Keratinocyte (primary cell): ENCODE results near the gene YIPF2. TPM values are rescaled to one million over a fixed set of nuclear protein-coding genes. Genes with fewer than 3 reads are reported as not detected.

Experiments used
- DNase-seq: peaks from one replicate; pipeline ENCODE4 v3.0.0-alpha.2; 2011; ENCODE audit warnings: low read depth, missing footprints, low spot score
- FAIRE-seq: peaks from 2 replicates; lab custom pipeline; 2011; peaks lifted over from hg19 to GRCh38; lab: Jason Lieb, UNC
- H2AFZ ChIP-seq: 2 replicates; pipeline ENCODE4 v1.6.0; 2012; ENCODE audit warnings: low read length, control low read depth, inconsistent platforms; ENCODE audit not compliant: control insufficient read depth
- H3K27ac ChIP-seq: 2 replicates; pipeline ENCODE4 v1.5.1; 2011; ENCODE audit warnings: low read length; ENCODE audit not compliant: control insufficient read depth, insufficient read depth
- H3K27me3 ChIP-seq: 3 replicates; pipeline ENCODE4 v1.6.0; 2011; ENCODE audit warnings: low read length; ENCODE audit not compliant: control insufficient read depth, insufficient read depth; ENCODE audit errors: extremely low read depth
- H3K36me3 ChIP-seq, 2 experiments: 2 replicates in 1 of 2; 3 replicates in 1 of 2; pipeline ENCODE4 v1.5.1; 2011; ENCODE audit warnings: low read length in 2 of 2, mild to moderate bottlenecking in 1 of 2; ENCODE audit not compliant: control insufficient read depth in 2 of 2, insufficient read depth in 2 of 2; ENCODE audit errors: extremely low read depth in 1 of 2
- H3K4me1 ChIP-seq: 3 replicates; pipeline ENCODE4 v1.5.1; 2011; ENCODE audit warnings: low read length; ENCODE audit not compliant: control insufficient read depth, insufficient read depth; ENCODE audit errors: extremely low read depth
- H3K4me2 ChIP-seq: 3 replicates; pipeline ENCODE4 v1.6.0; 2011; ENCODE audit warnings: low read depth, low read length; ENCODE audit not compliant: control insufficient read depth, insufficient read depth; ENCODE audit errors: extremely low read depth
- H3K4me3 ChIP-seq, 3 experiments: fragments of 200-600 bp in 1 of 3; sonication (generic) in 1 of 3; 2 replicates in 2 of 3; 3 replicates in 1 of 3; pipeline ENCODE4 v1.5.1; 2011 to 2016; ENCODE audit warnings: low read length in 3 of 3, mild to moderate bottlenecking in 3 of 3, control low read depth in 2 of 3, inconsistent platforms in 1 of 3, low read depth in 1 of 3, mixed read lengths in 1 of 3, mixed run types in 1 of 3, moderate library complexity in 1 of 3; ENCODE audit not compliant: control insufficient read depth in 2 of 3, insufficient read depth in 2 of 3; ENCODE audit errors: extremely low read depth in 1 of 3
- H3K79me2 ChIP-seq: 2 replicates; pipeline ENCODE4 v1.6.0; 2012; ENCODE audit warnings: low read length; ENCODE audit not compliant: control insufficient read depth, insufficient read depth
- H3K9ac ChIP-seq: 3 replicates; pipeline ENCODE4 v1.6.0; 2011; ENCODE audit warnings: low read length; ENCODE audit not compliant: control insufficient read depth, insufficient read depth; ENCODE audit errors: extremely low read depth
- H3K9me1 ChIP-seq: 3 replicates; pipeline ENCODE4 v1.6.0; 2011; ENCODE audit warnings: low read length; ENCODE audit not compliant: control insufficient read depth, insufficient read depth; ENCODE audit errors: extremely low read depth
- H3K9me3 ChIP-seq: 2 replicates; pipeline ENCODE4 v1.5.1; 2012; ENCODE audit warnings: low read depth, low read length; ENCODE audit not compliant: control insufficient read depth
- H4K20me1 ChIP-seq: 3 replicates; pipeline ENCODE4 v1.6.0; 2011; ENCODE audit warnings: low read length; ENCODE audit not compliant: control insufficient read depth, insufficient read depth; ENCODE audit errors: extremely low read depth
- CTCF ChIP-seq, 3 experiments: IDR thresholded peaks in 1 of 3; conservative IDR thresholded peaks in 1 of 3; optimal IDR thresholded peaks in 1 of 3; 2 replicates in 2 of 3; 3 replicates in 1 of 3; pipeline versions ENCODE3 to v1.5.1; 2011; ENCODE audit warnings: low read length in 3 of 3, mild to moderate bottlenecking in 3 of 3, moderate library complexity in 2 of 3, control low read depth in 1 of 3, inconsistent platforms in 1 of 3; ENCODE audit not compliant: insufficient read depth in 2 of 3; ENCODE audit errors: extremely low read depth in 1 of 3
- EZH2 ChIP-seq: IDR thresholded peaks from one replicate; pipeline ENCODE4 v1.6.1; 2012; ENCODE audit warnings: inconsistent platforms, mild to moderate bottlenecking, low read length, moderate library complexity
- dilution Hi-C: fragments of 300-500 bp; cut with MboI; formaldehyde crosslinking; loops from one replicate; pipeline ENCODE4 v1.7.0; 2020; ENCODE audit warnings: low sequenced_read_pairs; ENCODE audit not compliant: extremely low pct_ligation_motif_present
- polyA plus RNA-seq, 5 experiments: library from polyadenylated mRNA; depleted of rRNA in 3 of 5; stranded (reverse) in 3 of 5; stranded (forward) in 1 of 5; unstranded in 1 of 5; fragments of >200 nt; gene quantifications; 1 replicate in 1 of 5; 2 replicates in 3 of 5; 3 replicates in 1 of 5; pipeline versions ENCODE4 v1.2.1 to v1.2.3, GENCODE V29; 2011 to 2012; ENCODE audit warnings: missing spikeins in 2 of 5, low read depth in 1 of 5, low replicate concordance in 1 of 5

Gene YIPF2
- polyA plus RNA-seq, 1 donor (not counting 4 experiments of a cell fraction or from before 2014, with no cell fraction given): 26.9 TPM

GRCh38 chr19:10918359-10918758 lies 10.1 kb downstream of the YIPF2 start:
- dilution Hi-C loops: no loop called here
- peaks cover 25 to 29% of the 10 kb centered on the region in 2 experiments for H3K36me3 ChIP-seq
- H3K9ac ChIP-seq: no peak overlapping the region
- no peak overlapping the region for H3K4me3 ChIP-seq
- no peak overlapping the region for H2AFZ ChIP-seq
- H3K27me3 ChIP-seq: no peaks in the 10 kb centered on the region
- peaks cover 4% of the 10 kb centered on the region for H3K4me1 ChIP-seq
- no peak for FAIRE-seq
- DNase-seq: no peak
- H4K20me1 ChIP-seq: no peaks in the 10 kb centered on the region
- no peaks in the 10 kb centered on the region for H3K79me2 ChIP-seq
- no peak overlapping the region for H3K27ac ChIP-seq
- TF ChIP-seq CTCF (optimal IDR thresholded peaks at IDR 0.05 in 1 of 3, IDR thresholded peaks at IDR 0.05 in 1 of 3, conservative IDR thresholded peaks at IDR 0.05 in 1 of 3; ENCODE audit: extremely low read depth in 1 of 3, insufficient read depth in 2 of 3, low read length in 3 of 3): no peak
- no peak for TF ChIP-seq EZH2
- no peak overlapping the region for H3K4me2 ChIP-seq
- no peaks in the 10 kb centered on the region for H3K9me1 ChIP-seq
- no peaks in the 10 kb centered on the region for H3K9me3 ChIP-seq

- TF ChIP-seq EZH2 (no peak), CTCF (optimal IDR thresholded peaks at IDR 0.05 in 1 of 3, IDR thresholded peaks at IDR 0.05 in 1 of 3, conservative IDR thresholded peaks at IDR 0.05 in 1 of 3; ENCODE audit: extremely low read depth in 1 of 3, insufficient read depth in 2 of 3, low read length in 3 of 3) (no peak)
- Histone ChIP-seq H3K27me3 (no peaks in the 10 kb centered on the region), H3K9ac (no peak overlapping the region), H3K9me3 (no peaks in the 10 kb centered on the region), H4K20me1 (no peaks in the 10 kb centered on the region), H2AFZ (no peak overlapping the region), H3K4me3 (no peak overlapping the region), H3K27ac (no peak overlapping the region), H3K9me1 (no peaks in the 10 kb centered on the region), H3K4me1 (peaks cover 4% of the 10 kb centered on the region), H3K4me2 (no peak overlapping the region), H3K79me2 (no peaks in the 10 kb centered on the region), H3K36me3 (peaks cover 26 to 29% of the 10 kb centered on the region in 2 experiments)
- DNase-seq: no peak
- dilution Hi-C loops: no loop called here
- no peak for FAIRE-seq
Observed at GRCh38 chr19:10916602-10917001, 11.8 kb downstream of the YIPF2 start.
